ENCODE results near the gene AMDHD2.
A peak's percentile ranks its signal among the peaks of the same experiment; 100 is the strongest.

Gene AMDHD2

DNA sequence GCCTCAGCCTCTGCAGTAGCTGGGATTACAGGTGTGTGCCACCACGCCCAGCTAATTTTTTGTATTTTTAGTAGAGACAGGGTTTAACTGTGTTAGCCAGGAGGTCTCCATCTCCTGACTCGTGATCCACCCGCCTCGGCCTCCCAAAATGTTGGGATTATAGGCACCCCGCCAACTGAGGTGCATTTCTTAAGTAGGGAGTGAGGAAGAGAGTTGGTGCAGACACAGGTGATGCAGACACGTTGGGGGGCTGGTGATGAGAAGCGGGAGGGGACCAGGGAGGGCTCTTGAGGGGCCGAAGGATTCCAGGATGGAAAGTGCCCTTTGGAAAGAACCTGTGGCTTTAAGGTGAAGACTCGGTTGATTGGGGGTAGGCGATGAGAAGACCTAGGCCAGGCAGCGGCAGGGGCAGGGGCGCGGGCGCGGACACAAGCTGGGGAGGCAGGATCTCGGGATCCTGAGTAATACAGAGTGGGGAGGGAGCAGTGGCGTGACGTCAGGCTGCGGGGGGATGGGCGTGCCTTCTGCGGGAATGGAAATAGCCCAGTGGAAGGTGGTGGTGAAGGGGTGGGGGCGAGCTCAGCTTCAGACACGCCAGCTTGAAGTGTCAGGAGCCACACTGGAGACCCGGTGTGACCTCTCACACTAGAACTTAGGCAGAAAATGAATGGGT is 8.9 kb upstream of the AMDHD2 start (continued):
- TF ChIP-seq KLF16 (tag by site-specific recombination; IDR thresholded peaks at IDR 0.05) (no peak), ZNF169 (tag by site-specific recombination; IDR thresholded peaks at IDR 0.05) (no peak), ZNF585B (tag by site-specific recombination; IDR thresholded peaks at IDR 0.05) (no peak), ZNF335 (tag by site-specific recombination; conservative IDR thresholded peaks at IDR 0.05) (0 out of 2 replicates have a peak, but pooled peaks have one; percentile 26), GLIS2 (tag by site-specific recombination; IDR thresholded peaks at IDR 0.05) (peak; percentile 40; the same call in 1 of the 2 replicates), ZBTB26 (tag by site-specific recombination; optimal IDR thresholded peaks at IDR 0.05) (peak; percentile 25), ZFP69B (tag by site-specific recombination; IDR thresholded peaks at IDR 0.05) (no peak), KLF17 (tag by site-specific recombination; IDR thresholded peaks at IDR 0.05) (peak; percentile 49; the same call in 1 of the 2 replicates), ZNF600 (tag by site-specific recombination; IDR thresholded peaks at IDR 0.05) (0 out of 2 replicates have a peak, but pooled peaks have one; percentile 13), ZNF777 (tag by site-specific recombination; IDR thresholded peaks at IDR 0.05; ENCODE audit: borderline replicate concordance) (no peak), ZNF529 (tag by site-specific recombination; IDR thresholded peaks at IDR 0.05; ENCODE audit: insufficient replicate concordance) (no peak), ZNF521 (tag by site-specific recombination; IDR thresholded peaks at IDR 0.05) (no peak), ZNF707 (tag by site-specific recombination; IDR thresholded peaks at IDR 0.05) (no peak), KLF1 (tag by site-specific recombination; IDR thresholded peaks at IDR 0.05) (peak; percentile 44; the same call in 1 of the 2 replicates), KLF9 (tag by site-specific recombination; IDR thresholded peaks at IDR 0.05; ENCODE audit: low read depth) (peak; percentile 71), HOXC10 (CRISPR knock-in tag; IDR thresholded peaks at IDR 0.05) (no peak), ZNF544 (tag by site-specific recombination; IDR thresholded peaks at IDR 0.05) (no peak), ZBTB21 (tag by site-specific recombination; IDR thresholded peaks at IDR 0.05) (peak; percentile 75), ZNF148 (tag by site-specific recombination; IDR thresholded peaks at IDR 0.05; ENCODE audit: borderline replicate concordance) (no peak), ZNF629 (tag by site-specific recombination; IDR thresholded peaks at IDR 0.05) (peak; percentile 93), ZNF391 (tag by site-specific recombination; IDR thresholded peaks at IDR 0.05; ENCODE audit: borderline replicate concordance, low read depth) (no peak), ZNF274 (IDR thresholded peaks at IDR 0.05; ENCODE audit: low read length) (no peak), ZNF274 (tag by site-specific recombination; IDR thresholded peaks at IDR 0.05; ENCODE audit: borderline replicate concordance) (no peak), ATF2 (tag by site-specific recombination; IDR thresholded peaks at IDR 0.05; ENCODE audit: low read depth) (peak; percentile 44), EGR2 (tag by site-specific recombination; IDR thresholded peaks at IDR 0.05; ENCODE audit: low read depth) (0 out of 2 replicates have a peak, but pooled peaks have one; percentile 12), ZNF501 (tag by site-specific recombination; IDR thresholded peaks at IDR 0.05) (no peak), ZFP41 (tag by site-specific recombination; IDR thresholded peaks at IDR 0.05; ENCODE audit: borderline replicate concordance) (no peak), ZNF571 (tag by site-specific recombination; IDR thresholded peaks at IDR 0.05) (no peak), ZNF324 (tag by site-specific recombination; IDR thresholded peaks at IDR 0.05) (no peak), ZNF701 (tag by site-specific recombination; IDR thresholded peaks at IDR 0.05) (no peak)
- TF ChIP-seq, protein P1, sequence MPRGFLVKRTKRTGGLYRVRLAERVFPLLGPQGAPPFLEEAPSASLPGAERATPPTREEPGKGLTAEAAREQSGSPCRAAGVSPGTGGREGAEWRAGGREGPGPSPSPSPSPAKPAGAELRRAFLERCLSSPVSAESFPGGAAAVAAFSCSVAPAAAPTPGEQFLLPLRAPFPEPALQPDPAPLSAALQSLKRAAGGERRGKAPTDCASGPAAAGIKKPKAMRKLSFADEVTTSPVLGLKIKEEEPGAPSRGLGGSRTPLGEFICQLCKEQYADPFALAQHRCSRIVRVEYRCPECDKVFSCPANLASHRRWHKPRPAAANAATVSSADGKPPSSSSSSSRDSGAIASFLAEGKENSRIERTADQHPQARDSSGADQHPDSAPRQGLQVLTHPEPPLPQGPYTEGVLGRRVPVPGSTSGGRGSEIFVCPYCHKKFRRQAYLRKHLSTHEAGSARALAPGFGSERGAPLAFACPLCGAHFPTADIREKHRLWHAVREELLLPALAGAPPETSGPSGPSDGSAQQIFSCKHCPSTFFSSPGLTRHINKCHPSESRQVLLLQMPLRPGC (tag by site-specific recombination; IDR thresholded peaks at IDR 0.05): no peak
- TF ChIP-seq, protein P2, sequence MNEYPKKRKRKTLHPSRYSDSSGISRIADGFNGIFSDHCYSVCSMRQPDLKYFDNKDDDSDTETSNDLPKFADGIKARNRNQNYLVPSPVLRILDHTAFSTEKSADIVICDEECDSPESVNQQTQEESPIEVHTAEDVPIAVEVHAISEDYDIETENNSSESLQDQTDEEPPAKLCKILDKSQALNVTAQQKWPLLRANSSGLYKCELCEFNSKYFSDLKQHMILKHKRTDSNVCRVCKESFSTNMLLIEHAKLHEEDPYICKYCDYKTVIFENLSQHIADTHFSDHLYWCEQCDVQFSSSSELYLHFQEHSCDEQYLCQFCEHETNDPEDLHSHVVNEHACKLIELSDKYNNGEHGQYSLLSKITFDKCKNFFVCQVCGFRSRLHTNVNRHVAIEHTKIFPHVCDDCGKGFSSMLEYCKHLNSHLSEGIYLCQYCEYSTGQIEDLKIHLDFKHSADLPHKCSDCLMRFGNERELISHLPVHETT (tag by site-specific recombination; IDR thresholded peaks at IDR 0.05): no peak
